H1 (cell line): ENCODE data around the gene RAB3IP. TPM values are rescaled to one million over a fixed set of nuclear protein-coding genes. Genes with fewer than 3 reads are reported as not detected.

Source experiments
- CTCF ChIA-PET: fragments of 300-600 bp; sonication (Branson Sonifier 250); formaldehyde crosslinking; loops from one replicate; lab custom pipeline; 2021; ENCODE audit not compliant: partially characterized antibody; lab: Charles Lee
- POLR2A ChIA-PET: fragments of 300-600 bp; sonication (Branson Sonifier 250); formaldehyde crosslinking; loops from one replicate; lab custom pipeline; 2021; ENCODE audit warnings: inconsistent platforms; ENCODE audit not compliant: partially characterized antibody; lab: Charles Lee
- DNase-seq, 2 experiments: peaks; one replicate each; pipeline versions ENCODE4 v3.0.0 to v3.0.0-alpha.2; 2010 to 2022; ENCODE audit warnings: low spot score in 2 of 2, low read depth in 1 of 2, mixed read lengths in 1 of 2
- FAIRE-seq: peaks from 2 replicates; lab custom pipeline; 2011; peaks lifted over from hg19 to GRCh38; lab: Jason Lieb, UNC
- H2AFZ ChIP-seq: 2 replicates; pipeline ENCODE4 v1.8.1; 2012; ENCODE audit warnings: low read length, inconsistent platforms
- H2AK5ac ChIP-seq: 2 replicates; pipeline ENCODE4 v1.6.1; 2013; ENCODE audit warnings: low read depth, low read length
- H2BK120ac ChIP-seq: replicated peaks from 2 replicates; pipeline ENCODE3; 2013; ENCODE audit warnings: low read depth, low read length, inconsistent platforms
- H2BK12ac ChIP-seq: 2 replicates; pipeline ENCODE4 v1.6.1; 2013; ENCODE audit warnings: low read depth, low read length
- H2BK15ac ChIP-seq: 2 replicates; pipeline ENCODE4 v1.6.1; 2013; ENCODE audit warnings: low read length
- H2BK20ac ChIP-seq: 2 replicates; pipeline ENCODE4 v1.6.1; 2013; ENCODE audit warnings: low read length
- H2BK5ac ChIP-seq: 2 replicates; pipeline ENCODE4 v1.6.1; 2013; ENCODE audit warnings: low read depth, low read length
- H3K14ac ChIP-seq: 2 replicates; pipeline ENCODE4 v1.6.1; 2013; ENCODE audit warnings: inconsistent platforms; ENCODE audit not compliant: insufficient read length
- H3K18ac ChIP-seq: 2 replicates; pipeline ENCODE4 v1.6.1; 2013; ENCODE audit warnings: low read length; ENCODE audit errors: extremely low read depth
- H3K23ac ChIP-seq: 2 replicates; pipeline ENCODE4 v1.6.1; 2013; ENCODE audit warnings: inconsistent platforms; ENCODE audit not compliant: insufficient read length
- H3K23me2 ChIP-seq: 2 replicates; pipeline ENCODE4 v1.6.1; 2013; ENCODE audit warnings: low read depth, low read length
- H3K27ac ChIP-seq: 2 replicates; pipeline ENCODE4 v1.6.1; 2011; ENCODE audit warnings: low read depth, low read length, inconsistent platforms
- H3K27me3 ChIP-seq, 4 experiments: replicated peaks in 1 of 4; 1 replicate in 1 of 4; 2 replicates in 3 of 4; pipeline versions ENCODE4 v1.6.1 to v1.8.1; 2011 to 2013; ENCODE audit warnings: low read length in 3 of 4, mild to moderate bottlenecking in 3 of 4, inconsistent platforms in 2 of 4, mixed read lengths in 2 of 4, moderate library complexity in 1 of 4; ENCODE audit not compliant: control insufficient read depth in 3 of 4, insufficient read depth in 3 of 4; ENCODE audit errors: extremely low read depth in 1 of 4
- H3K36me3 ChIP-seq, 4 experiments: 2 replicates each; pipeline versions ENCODE4 v1.6.1 to v1.8.1; 2011 to 2013; ENCODE audit warnings: mild to moderate bottlenecking in 4 of 4, low read length in 3 of 4, moderate library complexity in 2 of 4, control low read depth in 1 of 4, inconsistent platforms in 1 of 4; ENCODE audit not compliant: insufficient read depth in 4 of 4, control insufficient read depth in 2 of 4
- H3K4ac ChIP-seq: replicated peaks from 2 replicates; pipeline ENCODE3; 2013; ENCODE audit warnings: low read length, low read depth, mixed read lengths, inconsistent platforms; ENCODE audit not compliant: insufficient read length
- H3K4me1 ChIP-seq, 4 experiments: replicated peaks in 1 of 4; 1 replicate in 1 of 4; 2 replicates in 3 of 4; pipeline versions ENCODE4 v1.6.1 to v1.8.1; 2011 to 2013; ENCODE audit warnings: low read length in 3 of 4, inconsistent platforms in 2 of 4, mixed read lengths in 1 of 4; ENCODE audit not compliant: insufficient read depth in 4 of 4, control insufficient read depth in 3 of 4
- H3K4me2 ChIP-seq, 2 experiments: 2 replicates each; pipeline versions ENCODE4 v1.6.1 to v1.8.1; 2011 to 2013; ENCODE audit warnings: low read depth in 2 of 2, low read length in 2 of 2, control low read depth in 1 of 2, inconsistent platforms in 1 of 2, mild to moderate bottlenecking in 1 of 2; ENCODE audit not compliant: insufficient read depth in 1 of 2
- H3K4me3 ChIP-seq, 4 experiments: fragments of 200-600, 300-600 bp in 1 of 4; sonication (generic), shearing (Covaris generic), sonication (Bioruptor Twin) in 1 of 4; 2 replicates each; pipeline versions ENCODE4 v1.5.1 to v1.8.1; 2011 to 2016; ENCODE audit warnings: low read length in 4 of 4, low read depth in 3 of 4, control low read depth in 2 of 4, inconsistent platforms in 2 of 4, mild to moderate bottlenecking in 2 of 4, mixed read lengths in 1 of 4, moderate library complexity in 1 of 4; ENCODE audit not compliant: insufficient read depth in 2 of 4; ENCODE audit errors: extremely low read depth in 1 of 4
- H3K56ac ChIP-seq: replicated peaks from 2 replicates; pipeline ENCODE3; 2013; ENCODE audit warnings: low read depth, mild to moderate bottlenecking, mixed read lengths, low read length, inconsistent platforms; ENCODE audit not compliant: insufficient read length
- H3K79me1 ChIP-seq: 2 replicates; pipeline ENCODE4 v1.6.1; 2013; ENCODE audit warnings: low read depth, low read length, control low read depth
- H3K79me2 ChIP-seq, 2 experiments: 2 replicates each; pipeline versions ENCODE4 v1.6.1 to v1.8.1; 2012 to 2013; ENCODE audit warnings: low read length in 2 of 2, mild to moderate bottlenecking in 2 of 2, inconsistent platforms in 1 of 2; ENCODE audit not compliant: insufficient read depth in 2 of 2, control insufficient read depth in 1 of 2
- H3K9ac ChIP-seq, 4 experiments: replicated peaks in 1 of 4; 1 replicate in 1 of 4; 2 replicates in 3 of 4; pipeline versions ENCODE4 v1.6.1 to v1.8.1; 2011 to 2013; ENCODE audit warnings: low read depth in 3 of 4, low read length in 3 of 4, control low read depth in 2 of 4, mild to moderate bottlenecking in 2 of 4, moderate library complexity in 2 of 4, inconsistent platforms in 1 of 4; ENCODE audit errors: extremely low read depth in 1 of 4
- H3K9me3 ChIP-seq, 2 experiments: 2 replicates each; pipeline versions ENCODE4 v1.6.1 to v1.8.1; 2012 to 2013; ENCODE audit warnings: mild to moderate bottlenecking in 2 of 2, moderate library complexity in 2 of 2, control low read depth in 1 of 2, inconsistent platforms in 1 of 2, low read depth in 1 of 2, low read length in 1 of 2, mixed read lengths in 1 of 2; ENCODE audit not compliant: insufficient read depth in 2 of 2
- H4K20me1 ChIP-seq, 2 experiments: replicated peaks in 1 of 2; 2 replicates each; pipeline versions ENCODE3 to v1.8.1; 2011 to 2013; ENCODE audit warnings: inconsistent platforms in 2 of 2, low read length in 2 of 2, mild to moderate bottlenecking in 1 of 2; ENCODE audit not compliant: insufficient read depth in 2 of 2, control insufficient read depth in 1 of 2
- H4K5ac ChIP-seq: 2 replicates; pipeline ENCODE4 v1.6.1; 2013; ENCODE audit warnings: low read length, low read depth, mixed read lengths, inconsistent platforms; ENCODE audit not compliant: insufficient read length
- H4K8ac ChIP-seq: 2 replicates; pipeline ENCODE4 v1.8.0; 2013; ENCODE audit warnings: mild to moderate bottlenecking, moderate library complexity, low read length, inconsistent platforms; ENCODE audit not compliant: insufficient read depth; ENCODE audit errors: extremely low read depth
- H4K91ac ChIP-seq: replicated peaks from 2 replicates; pipeline ENCODE3; 2013; ENCODE audit warnings: low read length, mixed read lengths, inconsistent platforms; ENCODE audit not compliant: insufficient read length
- BACH1 ChIP-seq: IDR thresholded peaks from 2 replicates; pipeline ENCODE4 v1.6.1; 2012; ENCODE audit warnings: low read length, improper control_type of control experiment
- CHD2 ChIP-seq: IDR thresholded peaks from 2 replicates; pipeline ENCODE4 v1.6.1; 2012; ENCODE audit warnings: low read length, improper control_type of control experiment
- EZH2 ChIP-seq: fragments of 200-600 bp; sonication (generic); IDR thresholded peaks from 2 replicates; pipeline ENCODE4 v1.7.1; 2012; ENCODE audit warnings: low read depth, mild to moderate bottlenecking, moderate library complexity, low read length, inconsistent platforms; ENCODE audit not compliant: severe bottlenecking
- HDAC2 ChIP-seq, 2 experiments: fragments of 300-600 bp in 1 of 2; sonication (generic) in 1 of 2; IDR thresholded peaks; 2 replicates each; pipeline ENCODE4 v1.6.1; 2011 to 2012; ENCODE audit warnings: low read depth in 2 of 2, low read length in 2 of 2, mild to moderate bottlenecking in 2 of 2, moderate library complexity in 2 of 2, borderline replicate concordance in 1 of 2, inconsistent platforms in 1 of 2
- JUND ChIP-seq: IDR thresholded peaks from 2 replicates; pipeline ENCODE4 v1.6.1; 2011; ENCODE audit warnings: mild to moderate bottlenecking, improper control_type of control experiment, low read length
- POLR2AphosphoS5 ChIP-seq: IDR thresholded peaks from 2 replicates; pipeline ENCODE4 v1.6.1; 2011; ENCODE audit warnings: low read depth, low read length
- RAD21 ChIP-seq, 2 experiments: IDR thresholded peaks in 1 of 2; conservative IDR thresholded peaks in 1 of 2; 2 replicates each; pipeline ENCODE4 v1.6.1; 2011; ENCODE audit warnings: low read depth in 2 of 2, low read length in 2 of 2, improper control_type of control experiment in 1 of 2, inconsistent platforms in 1 of 2, mild to moderate bottlenecking in 1 of 2, moderate library complexity in 1 of 2
- WGBS, 2 experiments: shearing (Covaris generic) in 1 of 2; methylation state at CpG; one replicate each; pipeline versions ENCODE4 v1.1.6 to v1.1.7; 2013 to 2015; ENCODE audit warnings: low lambda C conversion rate in 2 of 2, mixed read lengths in 2 of 2, inconsistent platforms in 1 of 2, low coverage in 1 of 2, missing lambda C conversion rate in 1 of 2; ENCODE audit not compliant: insufficient replicate concordance in 2 of 2, insufficient coverage in 1 of 2, insufficient read length in 1 of 2; ENCODE audit errors: extremely low coverage in 1 of 2, missing lambda C conversion rate in 1 of 2; 5-methylcytosine and 5-hydroxymethylcytosine counted together
- polyA plus RNA-seq, 7 experiments: library from polyadenylated mRNA; depleted of rRNA in 3 of 7; stranded (reverse) in 5 of 7; unstranded in 2 of 7; fragments of >200 nt in 5 of 7; fragments of 200-250 nt in 2 of 7; gene quantifications; 1 replicate in 5 of 7; 2 replicates in 1 of 7; 4 replicates in 1 of 7; pipeline versions ENCODE4 v1.2.1 to v1.2.3, GENCODE V29; 2011 to 2013; ENCODE audit warnings: missing spikeins in 2 of 7, mixed read lengths in 2 of 7
- total RNA-seq: library from RNA; stranded (reverse); fragmentation: NEBNext Ultra II Directional; extraction: Animal tissue kit (Norgen Biotek cat#: 25700); gene quantifications from 2 replicates; pipeline ENCODE4 v1.2.1, GENCODE V29; 2021
- TF ChIP-seq, protein P1 (sequence below): IDR thresholded peaks from 2 replicates; pipeline ENCODE4 v1.6.1; 2011; ENCODE audit warnings: low read depth, mild to moderate bottlenecking, low read length; ENCODE audit not compliant: insufficient read depth
- TF ChIP-seq, protein P2 (sequence below): IDR thresholded peaks from 2 replicates; pipeline ENCODE4 v1.6.1; 2011; ENCODE audit warnings: low read length, improper control_type of control experiment
- TF ChIP-seq, protein P3 (sequence below): IDR thresholded peaks from 2 replicates; pipeline ENCODE4 v1.6.1; 2012; ENCODE audit warnings: low read length, inconsistent platforms

Gene RAB3IP
- total and polyA plus RNA-seq, 2 of the 8 experiments (the other 6 are each of a cell fraction or from before 2014, with no cell fraction given), result 17.7 to 34.6 TPM

DNA sequence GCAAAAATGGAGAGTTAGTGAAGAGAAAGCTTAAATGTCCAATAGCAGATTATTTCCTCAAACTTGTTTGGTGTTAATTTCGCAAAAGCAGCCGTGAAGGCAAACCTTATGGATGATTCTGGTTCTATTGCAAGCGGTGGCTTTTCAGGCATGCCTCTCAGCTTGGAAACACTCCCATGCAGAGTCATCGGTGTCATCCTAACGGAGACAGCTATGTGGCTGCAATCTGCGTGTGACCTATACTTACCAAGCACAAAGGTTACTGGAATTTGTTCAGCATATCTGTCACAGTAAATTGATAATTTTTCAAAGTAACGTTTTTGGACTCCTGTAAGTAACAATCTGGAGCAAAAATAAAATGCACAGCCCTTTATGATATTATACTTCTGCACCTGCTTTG is 44.5 kb upstream of the RAB3IP start:
- Histone ChIP-seq H3K36me3 (no peaks in the 10 kb centered on the region; a peak in 1 of 8 replicates), H2AK5ac (no peak overlapping the region), H3K27me3 (no peaks in the 10 kb centered on the region), H4K5ac (no peak overlapping the region), H3K18ac (no peak overlapping the region), H3K9me3 (no peaks in the 10 kb centered on the region), H2BK15ac (no peak overlapping the region), H2BK120ac (no peak overlapping the region), H3K27ac (no peak overlapping the region), H3K9ac (no peak overlapping the region), H2BK12ac (no peak overlapping the region), H3K14ac (no peak overlapping the region), H2BK20ac (no peak overlapping the region), H3K23ac (no peak overlapping the region), H3K79me2 (no peaks in the 10 kb centered on the region), H3K4ac (no peak overlapping the region), H4K8ac (no peak overlapping the region), H3K4me2 (no peak overlapping the region), H3K4me3 (no peak overlapping the region), H3K23me2 (no peaks in the 10 kb centered on the region), H3K4me1 (peaks cover 0 to 7% (median 3%) of the 10 kb centered on the region in 4 experiments; a peak in 3 of 7 replicates), H3K79me1 (no peaks in the 10 kb centered on the region), H2AFZ (no peak overlapping the region), H2BK5ac (no peak overlapping the region), H3K56ac (no peak overlapping the region), H4K20me1 (no peaks in the 10 kb centered on the region), H4K91ac (no peak overlapping the region)
- ChIA-PET POLR2A (no interaction called here), CTCF (interaction anchor here (0.8 to 1.5 kb wide), 2 partner anchors 20 to 44 kb away, joined by 3 to 4 read pairs; no protein-coding TSS in a partner anchor)
- no peak for FAIRE-seq
- DNase-seq, result no peak
- WGBS, 2 experiments, result 85% methylated on average over 7 of the region's 7 CpGs; no CpG with 5 or more reads in 1 of the 2 experiments
- TF ChIP-seq RAD21 (IDR thresholded peaks at IDR 0.05 in 1 of 2, conservative IDR thresholded peaks at IDR 0.05 in 1 of 2; ENCODE audit: low read depth in 2 of 2, low read length in 2 of 2) (no peak), BACH1 (no peak), EZH2 (no peak), HDAC2 (IDR thresholded peaks at IDR 0.05; ENCODE audit: borderline replicate concordance in 1 of 2, low read depth in 2 of 2, low read length in 2 of 2) (no peak), CHD2 (no peak), POLR2AphosphoS5 (no peak), JUND (no peak)
- TF ChIP-seq, protein P1, sequence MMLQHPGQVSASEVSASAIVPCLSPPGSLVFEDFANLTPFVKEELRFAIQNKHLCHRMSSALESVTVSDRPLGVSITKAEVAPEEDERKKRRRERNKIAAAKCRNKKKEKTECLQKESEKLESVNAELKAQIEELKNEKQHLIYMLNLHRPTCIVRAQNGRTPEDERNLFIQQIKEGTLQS, result no peak
- TF ChIP-seq, protein P2, sequence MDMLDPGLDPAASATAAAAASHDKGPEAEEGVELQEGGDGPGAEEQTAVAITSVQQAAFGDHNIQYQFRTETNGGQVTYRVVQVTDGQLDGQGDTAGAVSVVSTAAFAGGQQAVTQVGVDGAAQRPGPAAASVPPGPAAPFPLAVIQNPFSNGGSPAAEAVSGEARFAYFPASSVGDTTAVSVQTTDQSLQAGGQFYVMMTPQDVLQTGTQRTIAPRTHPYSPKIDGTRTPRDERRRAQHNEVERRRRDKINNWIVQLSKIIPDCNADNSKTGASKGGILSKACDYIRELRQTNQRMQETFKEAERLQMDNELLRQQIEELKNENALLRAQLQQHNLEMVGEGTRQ, result no peak
- TF ChIP-seq, protein P3, sequence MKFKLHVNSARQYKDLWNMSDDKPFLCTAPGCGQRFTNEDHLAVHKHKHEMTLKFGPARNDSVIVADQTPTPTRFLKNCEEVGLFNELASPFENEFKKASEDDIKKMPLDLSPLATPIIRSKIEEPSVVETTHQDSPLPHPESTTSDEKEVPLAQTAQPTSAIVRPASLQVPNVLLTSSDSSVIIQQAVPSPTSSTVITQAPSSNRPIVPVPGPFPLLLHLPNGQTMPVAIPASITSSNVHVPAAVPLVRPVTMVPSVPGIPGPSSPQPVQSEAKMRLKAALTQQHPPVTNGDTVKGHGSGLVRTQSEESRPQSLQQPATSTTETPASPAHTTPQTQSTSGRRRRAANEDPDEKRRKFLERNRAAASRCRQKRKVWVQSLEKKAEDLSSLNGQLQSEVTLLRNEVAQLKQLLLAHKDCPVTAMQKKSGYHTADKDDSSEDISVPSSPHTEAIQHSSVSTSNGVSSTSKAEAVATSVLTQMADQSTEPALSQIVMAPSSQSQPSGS, result no peak
